HG02981 (cell line): Measurements from ENCODE around the gene SDK1.

Experiments
- ATAC-seq: cut with Tn5 transposase; IDR thresholded peaks from one replicate; pipeline ENCODE4 v1.9.1; 2021; ENCODE audit warnings: mild to moderate bottlenecking, moderate library complexity; ENCODE audit not compliant: unreplicated experiment

SDK1 gene

GRCh38 chr7:3964980-3965606 lies 664.0 kb downstream of the SDK1 start:
- ATAC-seq, result no peak

DNA sequence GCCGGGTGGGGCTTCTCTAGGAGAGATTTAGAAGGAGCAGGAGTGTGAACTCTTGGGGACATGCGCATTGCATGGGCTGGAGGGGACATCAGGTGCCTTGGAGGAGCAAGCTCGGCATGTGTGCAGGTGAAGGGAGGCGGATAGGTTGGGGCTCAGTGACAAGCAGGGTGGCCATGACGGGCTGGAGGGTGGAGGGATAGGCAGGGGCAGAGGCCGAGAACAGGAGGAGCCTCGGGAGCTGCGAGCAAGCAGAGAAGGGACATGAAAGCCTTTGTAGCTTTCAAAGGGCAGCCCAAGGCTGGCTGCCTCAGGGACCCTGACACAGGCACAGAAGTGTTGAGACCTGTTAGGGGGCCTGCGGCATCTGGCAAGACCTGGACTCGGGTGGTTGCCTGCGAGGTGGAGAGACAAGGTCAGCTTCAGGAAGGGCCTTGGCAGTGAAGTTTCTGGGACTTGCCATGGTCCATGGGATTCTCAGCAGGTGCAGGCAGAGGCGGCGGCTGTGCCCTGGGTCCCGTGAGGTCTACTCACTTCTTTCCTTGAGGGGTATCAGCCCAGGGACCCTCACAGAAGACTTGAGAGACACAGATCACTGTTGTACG lies 664.8 kb downstream of the SDK1 start:
- ATAC-seq, result no peak

DNA sequence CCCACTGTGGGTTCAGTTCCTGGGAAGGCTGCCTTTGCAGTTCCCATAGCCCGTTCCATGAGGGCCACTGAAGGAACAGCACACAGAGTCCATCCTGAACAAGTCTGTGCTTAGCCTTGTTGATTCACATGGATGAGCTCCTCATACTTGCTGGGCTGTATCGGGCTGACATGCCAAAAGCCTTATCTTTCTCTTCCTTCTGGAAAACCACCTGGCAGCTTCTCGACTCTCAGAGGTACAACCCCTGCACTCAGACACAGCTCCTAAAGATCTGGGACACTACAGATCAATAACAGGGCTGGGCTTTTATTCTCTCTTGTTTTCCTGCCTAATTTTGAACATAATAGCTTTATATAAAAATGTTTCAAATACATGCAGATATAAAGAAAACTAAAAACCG lies 667.2 kb downstream of the SDK1 start:
- ATAC-seq, result no peak

DNA sequence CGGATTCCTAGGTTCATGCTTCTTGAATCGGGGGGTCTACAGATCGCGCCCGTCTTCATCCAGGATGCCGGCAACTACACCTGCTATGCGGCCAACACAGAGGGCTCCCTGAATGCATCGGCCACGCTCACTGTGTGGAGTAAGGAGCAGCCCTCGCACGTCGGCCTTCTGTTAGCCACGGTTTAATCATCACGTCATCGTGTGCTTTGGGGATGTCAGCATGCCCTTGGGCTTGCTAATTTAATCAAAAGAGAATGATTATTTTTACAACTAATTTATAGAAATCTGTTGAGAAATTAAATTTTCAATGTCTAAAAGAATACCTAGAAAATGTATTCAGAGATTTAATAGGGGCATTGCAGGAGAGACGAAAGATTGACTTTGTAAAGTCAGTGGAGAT lies 668.2 kb downstream of the SDK1 start:
- ATAC-seq, result no peak

- ATAC-seq, result no peak
These were observed 670.3 kb downstream of the SDK1 start for GRCh38 chr7:3971323-3971722.

DNA sequence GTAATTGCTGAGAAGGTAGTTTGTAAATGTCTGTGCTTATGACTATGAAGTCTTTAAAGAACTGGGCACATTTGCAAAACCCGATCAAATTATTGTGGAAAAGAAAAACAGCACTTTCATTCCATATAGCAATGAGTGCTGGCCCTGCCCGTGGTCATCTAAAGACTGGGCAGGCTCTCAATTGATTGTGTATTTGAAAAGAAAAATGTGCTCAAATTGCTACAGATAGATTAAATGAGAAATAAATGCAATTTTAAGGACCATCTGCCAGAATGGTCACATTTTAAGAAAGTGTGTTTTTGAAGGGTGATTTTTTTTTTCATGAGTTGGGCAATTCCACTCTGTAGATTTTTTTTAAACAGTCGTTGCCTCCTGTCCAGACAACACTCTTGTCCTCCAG lies 672.2 kb downstream of the SDK1 start:
- no peak for ATAC-seq

DNA sequence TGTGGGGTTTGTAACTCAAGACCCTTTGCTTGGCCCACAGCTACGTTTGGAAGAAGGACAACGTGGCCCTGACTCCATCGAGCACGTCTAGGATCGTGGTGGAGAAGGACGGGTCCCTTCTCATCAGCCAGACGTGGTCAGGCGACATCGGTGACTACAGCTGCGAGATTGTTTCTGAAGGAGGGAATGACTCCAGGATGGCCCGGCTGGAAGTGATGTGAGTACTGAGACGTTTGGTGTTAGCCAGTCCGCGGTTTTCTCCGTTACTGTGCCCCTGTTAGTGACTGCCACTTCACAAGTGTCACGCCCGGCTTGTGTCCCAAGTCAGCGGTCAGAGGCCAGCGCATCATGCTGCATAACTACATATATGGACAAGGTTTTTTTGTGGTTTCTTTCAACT lies 673.3 kb downstream of the SDK1 start:
- no peak for ATAC-seq

DNA sequence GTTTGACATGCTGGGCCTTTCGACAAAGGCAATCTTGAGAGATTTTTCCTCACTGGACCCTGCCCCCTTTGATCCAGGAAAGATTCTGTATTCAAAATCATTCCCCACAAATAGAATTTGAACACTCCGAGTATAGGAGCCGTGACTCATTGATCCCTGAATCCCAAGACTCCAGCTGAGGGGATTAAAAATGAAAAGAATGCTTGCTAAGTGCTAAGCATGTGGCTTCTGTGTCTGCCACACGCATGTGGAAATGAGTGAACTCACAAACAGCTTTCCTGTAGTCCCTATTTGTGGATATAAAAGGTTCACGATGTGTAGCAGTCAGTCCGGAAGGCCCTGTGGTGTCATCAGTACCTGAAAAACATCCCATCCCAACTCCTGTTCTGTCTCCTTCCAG lies 674.3 kb downstream of the SDK1 start:
- no peak for ATAC-seq

DNA sequence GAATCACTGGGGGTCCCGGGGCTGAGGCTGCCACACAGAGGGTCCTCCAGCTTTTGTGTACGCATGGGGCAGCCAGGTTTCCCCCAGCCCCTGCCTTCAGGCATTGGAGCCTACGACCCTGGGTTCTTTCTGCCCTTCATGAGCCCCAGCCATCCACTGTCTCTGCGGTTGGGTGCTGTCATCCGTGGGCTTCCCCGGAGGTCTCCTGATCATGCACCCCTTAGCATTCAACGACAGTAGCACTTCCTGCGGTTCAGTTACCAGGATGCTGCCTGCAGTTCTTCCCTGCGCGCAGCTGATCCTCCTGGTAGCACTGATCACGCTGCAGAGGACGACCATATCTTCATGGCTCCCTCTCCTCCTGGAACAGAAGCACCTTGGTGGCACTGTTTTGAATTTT lies 676.3 kb downstream of the SDK1 start:
- no peak for ATAC-seq

DNA sequence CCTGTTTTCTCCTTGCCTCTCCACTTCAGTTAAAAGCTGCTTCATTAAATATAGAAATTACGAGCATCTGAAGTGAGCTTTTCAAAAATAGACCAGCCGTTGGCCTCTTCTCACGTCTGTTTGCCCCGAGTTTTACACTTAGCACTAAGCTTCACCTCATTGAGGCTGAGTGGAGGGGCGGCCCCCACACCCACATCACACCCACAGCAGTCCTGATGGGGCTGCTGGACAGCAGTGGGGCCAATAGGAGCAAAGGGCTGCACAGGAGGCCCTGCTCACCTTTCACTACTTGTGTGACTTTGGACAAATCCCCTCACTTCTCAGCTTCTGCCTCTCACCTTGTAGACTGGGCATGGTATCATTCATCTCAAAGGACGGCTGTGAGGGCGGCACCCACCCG lies 677.8 kb downstream of the SDK1 start:
- ATAC-seq, result no peak

- no peak for ATAC-seq
These were observed 678.7 kb downstream of the SDK1 start for GRCh38 chr7:3979611-3980299.

DNA sequence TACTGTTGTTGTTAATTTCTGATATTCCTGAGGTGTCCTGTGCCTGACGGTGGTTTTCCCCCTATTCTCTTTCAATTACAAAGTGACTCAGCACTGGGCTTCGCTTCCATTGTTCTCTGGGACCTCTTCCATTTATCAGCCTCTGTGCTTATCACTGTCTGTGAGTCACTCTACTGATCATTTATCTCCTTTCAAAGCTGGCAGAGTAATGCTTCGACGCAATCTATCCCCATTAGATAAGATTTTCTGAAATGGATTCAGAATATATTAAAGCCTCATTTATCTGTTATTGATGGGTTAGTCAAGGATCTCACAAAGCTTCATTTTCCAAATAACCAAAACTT lies 679.2 kb downstream of the SDK1 start:
- ATAC-seq, result no peak

DNA sequence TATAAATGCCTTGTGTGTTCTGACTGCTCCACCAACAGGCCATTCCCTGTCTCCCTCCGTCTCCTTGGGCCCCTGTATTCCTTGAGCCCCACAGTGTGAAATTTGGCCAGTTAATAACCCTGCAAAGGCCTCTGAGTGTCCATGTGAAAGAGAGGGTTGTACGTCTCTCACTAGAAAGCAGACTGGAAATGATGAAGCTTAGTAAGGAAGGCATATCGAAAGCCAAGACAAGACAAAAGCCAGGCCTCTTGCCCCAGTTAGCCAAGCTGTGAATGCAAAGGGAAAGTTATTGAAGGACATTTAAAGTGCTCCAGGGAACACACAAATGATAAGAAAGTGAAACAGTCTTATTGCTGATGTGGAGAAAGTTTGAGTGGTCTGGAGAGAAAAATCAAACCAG lies 680.2 kb downstream of the SDK1 start:
- no peak for ATAC-seq

DNA sequence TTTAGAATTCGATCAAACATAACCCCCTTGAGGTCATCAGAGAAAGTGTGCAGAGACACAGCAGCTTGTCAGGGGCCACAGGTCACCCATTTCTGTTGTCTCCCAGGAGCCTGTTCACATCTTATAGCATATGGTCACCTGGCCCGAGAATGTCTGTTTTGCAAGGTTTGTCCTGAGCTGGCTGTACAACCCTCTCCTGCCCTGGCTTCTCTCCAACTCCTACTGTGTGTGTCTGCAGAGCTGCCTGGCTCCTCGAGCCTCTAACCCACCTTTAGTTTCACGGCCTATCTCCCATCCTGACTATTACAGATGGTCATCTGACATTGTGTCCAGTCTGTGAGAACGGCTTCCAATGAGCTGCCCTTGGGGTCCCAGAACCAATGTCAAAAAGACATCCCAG lies 683.4 kb downstream of the SDK1 start:
- no peak for ATAC-seq

DNA sequence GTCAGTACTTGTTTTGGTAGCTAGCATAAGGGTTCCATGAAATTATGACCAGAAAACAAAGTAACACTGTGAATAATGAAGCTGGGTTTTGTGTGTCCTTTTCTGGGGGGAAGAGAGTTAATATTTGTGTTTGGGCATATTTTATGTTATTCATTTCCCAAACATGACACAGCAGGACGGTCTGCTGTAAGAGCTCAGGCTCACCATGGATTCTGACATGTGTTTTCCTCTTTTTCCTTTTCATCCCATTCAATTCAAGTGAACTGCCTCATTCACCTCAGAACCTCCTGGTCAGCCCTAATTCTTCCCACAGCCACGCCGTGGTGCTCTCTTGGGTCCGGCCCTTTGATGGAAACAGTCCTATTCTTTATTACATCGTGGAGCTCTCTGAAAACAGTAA lies 685.9 kb downstream of the SDK1 start:
- ATAC-seq, result no peak

DNA sequence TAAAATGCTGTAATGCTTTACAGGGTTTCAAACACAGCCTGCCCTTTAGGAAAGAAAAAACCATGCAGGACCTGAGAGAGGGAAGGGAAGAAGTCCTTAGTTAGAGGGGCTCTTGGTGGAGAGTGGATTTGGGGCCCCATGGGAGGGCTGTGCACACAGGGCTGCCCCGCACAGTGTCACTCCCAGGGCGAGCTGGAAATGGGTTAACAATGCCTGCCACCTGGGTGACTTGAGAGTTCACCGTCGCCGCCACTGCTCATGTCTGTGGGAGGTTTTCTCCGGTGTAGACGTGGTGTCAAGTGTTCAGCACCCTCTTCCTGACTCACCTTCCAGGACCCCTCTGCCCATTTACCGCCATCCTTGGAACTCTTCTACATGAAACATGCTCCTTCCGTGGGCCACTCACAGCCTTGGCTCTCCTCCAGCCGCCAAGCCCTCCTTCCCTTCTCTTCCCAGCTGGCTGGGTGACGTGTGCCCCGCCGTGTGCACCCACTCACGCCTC lies 686.4 kb downstream of the SDK1 start:
- no peak for ATAC-seq

DNA sequence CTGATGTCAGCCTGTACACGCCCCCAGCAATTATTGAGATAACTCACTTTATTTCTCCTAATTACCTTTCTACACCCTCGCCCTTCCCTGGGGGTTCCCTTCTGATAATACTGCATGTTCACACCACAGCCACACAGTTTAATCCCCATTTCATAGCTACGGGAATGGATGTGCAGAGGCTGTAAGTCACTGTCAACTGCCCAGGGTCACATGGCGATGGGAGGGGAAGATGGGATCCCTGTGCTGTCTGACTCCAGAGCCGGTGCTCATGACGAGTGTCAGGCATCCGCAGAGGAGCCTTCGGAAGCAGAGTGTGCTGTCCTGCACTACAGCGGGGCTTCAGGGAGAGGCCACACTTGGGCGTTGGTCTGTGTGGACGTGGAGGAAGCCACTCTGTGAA lies 688.7 kb downstream of the SDK1 start:
- no peak for ATAC-seq

- no peak for ATAC-seq
These were observed 690.7 kb downstream of the SDK1 start for GRCh38 chr7:3991731-3992231.

- ATAC-seq, result no peak
These were observed 691.8 kb downstream of the SDK1 start for GRCh38 chr7:3992841-3993240.

DNA sequence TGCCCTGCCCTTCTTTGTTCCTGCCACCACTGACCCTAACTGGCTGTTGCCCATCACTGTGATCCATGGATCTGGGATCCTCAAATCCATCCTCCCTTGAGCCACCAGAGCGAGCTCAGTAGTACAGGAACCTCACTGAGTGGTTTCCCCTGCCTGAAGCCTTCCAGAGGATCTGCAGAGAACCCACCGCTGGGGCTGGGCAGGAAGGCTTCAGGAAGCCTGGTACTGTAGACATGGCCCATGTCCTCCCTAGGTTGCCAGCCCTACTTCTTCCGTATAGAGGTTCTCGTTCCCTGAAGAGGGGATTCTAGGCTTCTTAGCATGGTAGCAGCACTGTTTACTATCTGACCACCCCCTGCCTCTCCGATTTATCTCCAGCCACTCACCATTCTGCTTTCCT lies 693.7 kb downstream of the SDK1 start:
- ATAC-seq, result no peak

GRCh38 chr7:3995187-3995586 lies 694.1 kb downstream of the SDK1 start:
- no peak for ATAC-seq

DNA sequence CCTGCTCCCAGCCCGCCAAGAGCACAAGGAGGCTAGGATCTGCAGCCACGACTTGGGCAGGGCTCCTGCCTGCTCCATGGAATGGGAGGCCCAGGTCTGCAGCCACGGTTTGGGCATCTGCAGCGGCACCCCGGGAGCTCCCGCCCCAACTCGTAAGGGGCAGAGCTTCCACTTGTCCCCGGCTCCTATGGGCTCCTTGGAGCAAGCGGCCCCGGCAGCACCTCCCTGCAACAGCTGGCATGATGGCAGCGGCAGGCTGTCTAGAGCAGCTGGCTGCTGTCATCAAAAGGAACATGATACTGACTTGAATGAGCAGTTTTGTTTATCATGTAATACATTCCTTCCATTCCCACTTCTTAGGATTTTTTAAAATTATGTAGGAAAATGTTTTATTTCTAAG lies 697.0 kb downstream of the SDK1 start:
- no peak for ATAC-seq
